GM18520 (cell line): ENCODE measurements around the gene MAL.
A peak's percentile ranks its signal among the peaks of the same experiment; 100 is the strongest.

Experiments used
- ATAC-seq: cut with Tn5 transposase; IDR thresholded peaks from one replicate; pipeline ENCODE4 v1.9.1; 2021; ENCODE audit not compliant: unreplicated experiment

Gene MAL

DNA sequence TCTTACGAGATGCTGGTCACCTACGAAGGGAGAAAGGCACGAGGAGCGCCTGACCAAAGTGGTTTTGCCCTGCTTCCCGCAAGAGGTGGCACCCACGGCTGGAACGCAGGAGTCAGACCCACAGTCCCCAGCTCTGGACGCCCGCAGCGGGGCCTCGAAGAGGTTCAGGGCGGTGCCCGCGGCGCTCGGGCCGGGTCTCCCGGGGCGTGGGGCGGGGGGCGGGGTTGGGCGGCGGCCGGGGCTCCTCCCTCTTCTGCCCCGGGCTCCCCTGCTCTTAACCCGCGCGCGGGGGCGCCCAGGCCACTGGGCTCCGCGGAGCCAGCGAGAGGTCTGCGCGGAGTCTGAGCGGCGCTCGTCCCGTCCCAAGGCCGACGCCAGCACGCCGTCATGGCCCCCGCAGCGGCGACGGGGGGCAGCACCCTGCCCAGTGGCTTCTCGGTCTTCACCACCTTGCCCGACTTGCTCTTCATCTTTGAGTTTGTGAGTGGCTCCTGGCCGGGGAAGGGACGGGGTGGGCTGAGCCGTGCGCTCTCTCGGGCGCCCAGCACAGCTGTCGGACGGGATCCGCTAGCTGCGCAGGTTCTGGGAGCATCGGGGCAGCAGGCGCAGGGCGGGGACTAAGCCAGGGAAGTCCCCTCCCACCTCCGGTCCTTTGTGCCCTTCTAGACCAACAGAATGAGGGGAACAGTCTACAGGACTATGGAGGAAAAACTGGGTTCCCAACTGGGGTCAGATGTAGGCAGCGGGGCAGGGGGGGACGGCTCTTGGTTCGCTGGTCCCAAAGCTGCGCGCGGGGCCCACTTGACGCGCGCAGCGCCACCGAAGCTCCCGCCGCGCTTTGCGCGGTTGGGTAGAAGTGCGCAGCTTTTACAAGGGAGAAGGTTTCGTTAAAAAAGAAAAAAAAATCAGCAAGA, at the start of gene MAL:
TSS of gene MAL (plus strand) at position 303 of the 914 bp plus-strand sequence. CDS start at position 388, 85 bp downstream.
- ATAC-seq = no peak

DNA sequence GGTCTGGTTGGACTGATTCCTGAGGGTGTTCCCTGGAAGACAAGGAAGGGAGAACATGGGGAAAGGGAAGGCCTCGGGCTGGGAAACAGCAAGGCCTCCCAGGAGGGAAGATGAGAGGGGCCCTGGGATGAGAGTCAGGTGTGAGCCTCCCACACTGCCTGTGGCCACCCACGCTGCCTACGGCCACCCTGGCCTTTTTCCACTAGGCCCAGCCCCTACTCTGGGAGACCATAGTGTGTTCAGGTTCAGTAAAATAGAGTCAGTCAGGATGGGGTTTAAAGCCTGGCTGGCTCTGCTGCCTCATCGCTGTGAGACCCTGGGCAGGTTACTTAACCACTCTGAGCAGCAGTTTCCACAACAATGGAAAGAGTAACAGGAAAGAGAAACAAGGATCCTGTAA, 47.7 kb upstream of the MAL start:
- ATAC-seq = no peak

DNA sequence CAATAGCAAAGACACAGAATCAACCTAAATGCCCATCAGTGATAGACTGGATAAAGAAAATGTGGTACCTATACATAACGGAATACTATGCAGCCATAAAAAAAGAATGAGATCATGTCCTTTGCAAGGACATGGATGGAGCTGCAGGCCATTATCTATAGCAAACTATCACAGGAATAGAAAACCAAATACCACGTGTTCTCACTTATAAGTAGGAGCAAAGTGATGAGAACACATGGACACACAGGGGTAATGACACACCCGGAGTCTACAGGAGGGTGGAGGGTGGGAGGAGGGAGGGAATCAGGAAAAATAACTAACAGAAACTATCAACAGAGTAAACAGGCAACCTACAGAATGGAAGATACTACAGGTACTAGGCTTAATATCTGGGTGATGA, 46.6 kb upstream of the MAL start:
- ATAC-seq = no peak

DNA sequence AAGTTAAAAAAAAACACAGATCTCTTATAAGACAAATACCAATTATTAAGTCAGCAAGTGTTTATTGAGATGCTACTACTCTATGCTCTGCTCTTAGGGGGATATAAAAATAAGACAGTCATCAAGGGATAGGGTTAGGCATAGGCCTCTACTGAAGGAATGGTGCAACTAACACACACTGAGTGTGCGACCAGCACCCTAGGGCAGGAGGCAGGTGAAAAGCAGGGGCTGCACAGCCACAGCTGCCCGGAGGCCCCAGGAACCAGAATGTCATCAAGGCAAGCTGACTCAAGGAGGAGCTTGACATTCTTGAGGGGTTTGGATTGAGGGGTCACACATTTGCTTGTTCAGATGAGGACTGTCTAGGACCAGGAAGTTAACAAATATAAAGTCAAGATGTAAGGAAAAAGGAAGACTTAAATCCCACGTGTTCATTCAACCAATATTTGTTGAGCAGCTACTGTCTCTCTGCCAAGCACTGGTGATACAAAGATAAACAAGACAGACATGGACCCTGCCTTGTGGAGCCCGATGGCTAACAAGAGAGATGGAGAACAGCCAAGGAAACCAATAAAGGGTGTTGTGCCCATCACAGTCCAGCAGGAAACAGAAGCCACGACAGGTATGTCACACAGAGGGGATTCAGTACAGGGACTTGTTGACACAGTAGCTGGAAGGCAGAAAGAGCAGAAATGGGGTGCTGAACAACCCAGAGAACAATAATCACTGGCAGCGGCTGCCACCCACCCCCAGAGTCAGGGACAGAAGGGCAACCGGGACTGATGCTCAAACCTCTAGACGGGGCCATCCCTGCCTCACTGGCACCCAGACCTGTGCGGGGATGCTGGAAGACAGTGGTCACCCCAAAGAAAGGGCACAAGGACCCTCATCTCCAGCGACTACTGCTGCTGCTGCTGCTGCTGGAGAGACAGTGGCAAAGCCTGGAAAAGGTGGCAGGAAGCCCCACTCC, 45.8 kb upstream of the MAL start:
- ATAC-seq = no peak

DNA sequence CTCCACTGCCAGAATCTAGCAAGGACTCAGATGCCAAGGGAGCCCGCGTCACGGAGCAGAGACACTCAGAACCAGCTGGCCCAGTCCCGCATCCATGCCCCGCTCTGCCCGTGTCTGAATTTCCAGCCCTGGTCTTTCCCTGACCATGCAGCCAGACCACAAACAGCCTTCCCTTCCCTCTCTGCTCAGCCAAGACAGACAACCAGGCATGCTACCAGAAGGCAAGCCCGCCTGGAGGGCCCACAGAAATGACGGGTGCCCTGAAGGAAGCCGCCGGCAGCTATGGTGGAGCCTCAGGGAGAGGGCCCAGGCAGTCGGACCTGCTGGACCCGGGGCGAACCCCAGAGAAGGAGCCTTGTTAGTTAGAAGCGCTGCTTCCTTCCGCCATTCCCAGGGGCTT, 45.1 kb upstream of the MAL start:
- ATAC-seq = no peak

DNA sequence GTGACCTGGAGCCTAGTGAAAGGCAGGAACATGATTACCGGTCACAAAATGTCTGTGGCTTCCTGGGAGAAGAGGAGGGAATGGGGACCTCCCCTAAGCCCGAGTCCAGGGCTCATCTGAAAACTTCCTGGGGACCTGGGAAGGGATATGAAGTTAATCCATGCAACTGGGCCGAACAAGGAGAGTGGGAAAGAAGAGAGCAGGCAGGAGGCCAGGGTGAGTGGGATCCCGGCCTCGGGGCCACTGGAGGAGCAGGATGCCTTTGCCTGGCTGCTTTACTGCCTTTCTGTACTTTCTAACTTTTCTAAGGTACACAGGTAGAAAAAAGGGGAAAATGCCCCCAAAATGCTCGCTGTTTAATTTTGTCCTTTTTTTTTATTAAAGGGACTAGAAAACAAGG, 43.4 kb upstream of the MAL start:
- ATAC-seq = no peak

DNA sequence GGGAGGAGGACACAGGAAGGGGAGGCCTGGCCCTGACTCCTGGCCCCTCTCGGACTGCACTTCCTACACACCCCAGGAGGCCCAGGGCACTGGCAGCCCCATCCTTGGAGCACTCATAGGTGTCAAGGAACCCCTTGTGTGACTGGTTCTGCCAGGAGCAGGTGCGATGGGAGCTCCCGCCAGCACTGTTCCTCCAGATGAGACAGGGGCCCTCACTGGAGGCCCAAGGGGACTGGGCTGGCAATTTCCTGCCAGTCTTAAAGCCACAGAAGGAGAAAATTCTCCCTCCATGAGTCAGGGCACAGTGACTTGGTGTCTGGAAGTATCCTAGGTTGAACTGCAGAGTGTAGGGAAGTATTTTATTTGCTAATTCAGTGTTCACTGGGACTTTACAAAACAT, 42.8 kb upstream of the MAL start:
- ATAC-seq = no peak

DNA sequence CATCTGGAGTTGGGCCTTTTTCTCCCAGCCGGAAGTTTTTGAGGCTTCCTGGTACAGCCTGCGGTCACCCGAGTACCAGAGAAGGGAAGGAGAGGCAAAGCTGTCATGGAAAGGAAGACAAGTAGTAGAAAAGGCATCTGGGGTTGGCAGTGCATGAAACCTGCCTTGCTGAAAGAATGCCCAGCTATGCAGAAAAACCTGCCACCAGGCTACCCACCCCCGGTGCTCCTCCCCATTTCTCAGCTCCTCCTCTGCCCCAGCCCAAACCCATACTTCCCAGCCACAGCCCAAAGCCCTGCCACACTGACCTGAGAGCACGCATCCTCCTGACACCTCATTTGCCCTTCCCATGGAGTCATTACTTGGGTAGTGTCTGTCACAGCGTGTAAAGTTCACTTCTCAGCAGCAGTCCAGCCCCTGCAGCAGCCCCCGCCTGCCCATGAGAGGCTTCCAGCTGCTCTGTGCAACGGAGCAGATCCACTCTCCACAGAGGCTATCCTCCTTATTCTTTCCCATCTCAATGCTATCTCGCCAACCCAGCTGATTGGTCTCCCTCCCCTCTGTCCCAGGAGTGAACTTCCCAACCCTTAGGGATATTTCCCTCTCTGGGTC, 40.4 kb upstream of the MAL start:
- ATAC-seq = no peak

DNA sequence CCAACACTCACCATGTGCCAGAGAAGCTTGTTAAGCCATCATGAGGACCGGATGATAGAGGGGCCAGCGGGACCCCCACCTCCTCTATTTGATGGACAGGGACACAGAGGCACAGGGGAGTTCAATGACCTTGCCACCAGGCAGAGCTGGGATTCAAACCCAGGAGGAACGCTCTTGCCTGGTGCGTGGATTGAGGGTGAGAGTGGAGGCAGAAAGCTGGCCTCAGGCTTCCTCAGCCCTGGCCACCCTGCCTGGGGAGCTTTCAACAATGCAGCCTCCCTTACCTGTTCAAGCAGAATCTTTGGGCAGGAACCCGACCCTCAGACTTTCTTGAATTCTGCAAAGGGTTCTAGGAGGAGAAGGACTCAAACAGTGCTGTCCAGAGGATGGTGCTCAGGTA, 39.9 kb upstream of the MAL start:
- ATAC-seq = no peak

DNA sequence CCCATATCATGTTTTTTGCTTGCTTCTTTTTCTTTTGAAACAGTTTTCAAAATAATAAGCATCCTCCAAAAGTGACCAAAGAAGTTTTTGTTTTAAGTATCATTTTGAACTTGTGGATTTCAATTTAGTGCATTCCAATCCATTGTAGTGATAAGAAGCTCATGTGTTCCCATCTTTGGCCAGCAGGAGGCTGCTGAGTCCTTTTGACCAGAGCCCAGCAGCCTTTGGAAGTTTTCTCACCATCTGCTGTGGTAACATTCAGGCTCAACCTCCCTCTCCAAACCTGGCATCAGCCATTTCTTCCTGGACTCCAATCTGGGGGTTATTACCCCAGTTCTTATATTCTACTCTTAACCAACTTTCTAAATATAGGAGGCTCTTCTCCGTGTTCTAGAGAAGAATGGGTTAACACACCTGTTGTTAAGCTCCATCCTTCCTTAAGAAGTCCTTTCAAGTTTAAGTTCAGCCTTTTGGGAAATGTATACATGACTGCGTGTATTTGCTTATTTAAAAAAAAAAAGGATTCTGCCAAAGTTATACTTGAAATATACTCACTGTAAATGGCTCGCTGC, 39.0 kb upstream of the MAL start:
- peak; percentile 58 for ATAC-seq

DNA sequence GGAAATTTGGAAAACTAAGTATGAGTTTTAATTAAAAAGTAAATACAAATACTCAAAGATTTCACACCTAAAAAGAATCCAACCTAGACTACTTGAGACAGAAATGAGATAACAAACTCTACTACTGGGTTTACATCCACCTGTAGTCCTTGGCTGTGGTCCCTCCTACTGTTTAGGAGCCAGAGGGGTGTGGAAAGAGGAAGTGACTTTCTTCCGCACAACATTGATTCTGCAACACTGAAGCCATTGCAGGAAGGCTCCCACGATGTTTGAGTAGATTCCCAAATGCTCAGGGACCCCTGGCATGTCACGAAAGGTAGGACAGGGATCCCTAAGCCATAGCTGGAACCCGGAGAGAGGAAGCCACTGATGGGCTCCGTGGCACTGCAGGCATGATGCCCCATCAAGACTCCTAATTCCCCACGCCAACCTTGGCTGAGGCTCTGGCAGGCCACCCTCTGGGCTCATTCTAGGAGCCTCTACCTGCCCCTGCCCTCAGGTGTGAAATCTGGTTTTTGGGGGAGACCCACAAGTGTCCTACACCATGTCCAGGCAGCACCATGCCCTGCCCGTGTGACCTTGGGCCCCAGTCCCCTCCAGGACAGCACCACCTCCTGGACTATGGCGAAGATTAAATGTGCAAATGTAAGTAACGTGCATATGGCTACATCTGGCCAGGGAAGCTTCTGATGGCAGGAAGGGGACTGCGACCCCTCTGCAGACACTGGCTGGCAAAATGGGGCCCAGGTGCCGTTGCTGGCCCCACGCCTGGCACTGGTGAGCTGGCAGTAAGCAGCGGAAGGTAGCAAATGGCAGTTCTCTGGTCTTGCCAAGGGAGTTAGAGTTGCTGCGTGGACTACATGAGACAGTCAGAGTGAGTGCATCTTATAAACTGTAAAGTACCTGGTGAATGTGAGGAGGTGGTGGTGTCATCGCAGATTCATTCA, 38.2 kb upstream of the MAL start:
- ATAC-seq = no peak

DNA sequence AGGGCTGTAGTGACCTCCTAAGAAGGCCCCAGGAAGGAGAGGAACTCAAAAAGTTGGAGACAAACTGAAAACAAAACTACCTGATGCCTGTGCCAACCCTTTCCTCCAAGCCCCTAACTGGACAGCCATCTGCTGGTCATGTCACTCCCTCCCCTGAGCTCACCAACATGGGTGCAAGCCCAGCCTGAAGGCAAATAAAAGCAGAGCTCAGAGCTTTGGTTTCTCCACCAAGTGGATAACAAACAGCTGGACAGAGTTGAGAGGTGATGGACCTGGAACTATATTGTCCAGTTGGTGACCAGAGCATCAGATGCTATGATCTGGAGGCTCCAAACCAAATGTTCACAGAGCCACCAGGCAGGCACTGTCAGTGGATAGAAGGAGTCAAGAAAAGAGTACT, 34.6 kb upstream of the MAL start:
- ATAC-seq = no peak

DNA sequence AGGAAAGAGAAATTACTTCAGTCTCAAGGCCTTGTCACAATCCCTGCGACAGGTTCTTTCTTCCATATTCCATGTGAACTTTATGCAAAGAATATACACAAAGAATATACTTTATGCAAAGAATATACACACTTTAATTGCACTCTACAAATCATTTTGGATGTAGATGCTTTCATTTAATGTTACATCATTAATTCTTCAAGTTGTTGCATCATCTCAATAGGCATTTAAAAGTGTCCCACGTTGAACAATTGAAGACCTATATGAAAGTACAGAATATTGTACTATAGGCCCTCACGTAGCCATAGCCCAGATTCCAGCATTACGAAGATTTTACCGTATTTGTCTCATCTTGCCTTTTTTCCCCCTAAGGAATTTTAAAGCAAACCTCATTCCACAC, 33.1 kb upstream of the MAL start:
- no peak for ATAC-seq

DNA sequence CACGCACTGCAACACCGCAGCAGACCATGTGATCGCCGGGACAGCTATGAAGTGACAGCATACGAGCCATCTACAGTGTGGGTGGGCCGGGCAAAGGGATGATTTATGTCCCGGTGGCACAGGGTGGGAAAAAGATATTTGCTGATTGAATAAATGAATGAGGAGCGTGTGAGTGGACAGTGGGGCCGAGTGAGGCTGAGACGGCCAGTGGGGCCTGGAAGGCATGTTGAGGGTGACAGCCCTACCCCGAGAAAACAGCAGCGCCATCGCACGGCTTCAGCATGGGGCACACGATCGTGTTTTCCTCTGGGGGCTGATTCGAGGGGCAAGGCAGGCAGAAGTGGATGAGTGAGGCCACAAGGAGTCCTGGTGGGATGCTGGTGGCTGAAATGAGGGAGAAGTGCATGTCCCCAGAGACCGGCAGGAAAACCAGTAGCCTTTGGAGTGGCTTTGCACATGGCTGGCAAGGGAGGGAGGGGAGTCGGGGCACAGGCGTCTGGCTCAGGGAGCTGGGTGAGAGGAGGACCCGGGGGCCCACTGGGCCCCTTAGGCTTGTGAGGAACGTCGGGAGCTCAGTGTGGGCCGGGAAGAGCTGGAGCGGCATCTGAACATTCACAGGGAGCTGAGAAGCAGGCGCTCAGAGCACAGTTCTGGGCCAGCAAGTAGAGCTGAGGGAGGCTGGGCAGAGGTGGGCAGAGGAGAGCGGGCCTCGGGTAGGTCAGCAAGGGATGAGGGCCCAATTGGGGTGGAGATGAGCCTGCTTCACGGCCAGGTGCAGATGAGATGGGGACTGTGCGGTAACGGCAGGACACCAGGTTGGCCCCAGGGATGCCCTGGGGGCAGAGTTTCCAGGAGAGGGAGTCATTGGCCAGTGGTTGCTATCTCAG, 32.1 kb upstream of the MAL start:
- ATAC-seq = no peak

DNA sequence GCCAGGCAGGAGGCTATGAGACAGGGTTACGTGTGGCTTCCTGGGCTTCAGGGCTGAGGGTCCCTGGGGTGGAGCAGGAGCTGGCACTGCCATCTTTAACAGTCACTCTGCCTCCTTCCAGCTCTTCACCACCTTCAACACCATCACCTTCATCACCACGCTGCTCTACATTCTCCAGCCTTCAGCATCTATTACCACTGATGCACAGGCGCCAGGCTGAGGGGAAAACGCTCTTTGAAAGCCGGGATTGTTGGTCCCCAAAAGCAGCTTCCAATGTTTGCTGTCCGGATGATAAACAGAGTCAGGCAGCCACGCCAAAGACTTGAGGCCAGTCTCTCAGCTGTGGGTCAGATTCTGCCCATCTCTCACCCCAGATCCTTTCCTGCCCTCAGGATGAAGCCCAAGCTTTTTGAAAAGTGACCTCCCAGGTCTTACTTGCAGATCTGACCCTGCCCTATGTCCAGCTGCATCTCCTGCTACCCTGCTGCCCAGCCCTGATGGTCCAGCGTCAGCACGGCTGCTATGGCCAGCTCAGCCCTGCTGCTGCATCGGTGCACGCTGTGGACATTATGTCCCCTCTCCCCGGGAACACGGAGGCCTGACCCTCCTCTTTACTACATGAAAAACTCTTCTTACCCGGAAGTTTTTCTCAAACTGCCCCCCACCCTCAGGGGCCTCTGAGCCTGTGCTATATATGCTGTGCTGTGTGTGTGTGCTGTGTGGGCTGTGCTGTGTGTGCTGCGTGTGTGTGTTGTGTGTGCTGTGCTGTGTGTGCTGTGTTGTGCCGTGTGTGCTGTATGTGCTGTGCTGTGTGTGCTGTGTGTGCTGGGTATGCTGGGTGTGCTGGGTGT, 31.2 kb upstream of the MAL start:
- no peak for ATAC-seq

DNA sequence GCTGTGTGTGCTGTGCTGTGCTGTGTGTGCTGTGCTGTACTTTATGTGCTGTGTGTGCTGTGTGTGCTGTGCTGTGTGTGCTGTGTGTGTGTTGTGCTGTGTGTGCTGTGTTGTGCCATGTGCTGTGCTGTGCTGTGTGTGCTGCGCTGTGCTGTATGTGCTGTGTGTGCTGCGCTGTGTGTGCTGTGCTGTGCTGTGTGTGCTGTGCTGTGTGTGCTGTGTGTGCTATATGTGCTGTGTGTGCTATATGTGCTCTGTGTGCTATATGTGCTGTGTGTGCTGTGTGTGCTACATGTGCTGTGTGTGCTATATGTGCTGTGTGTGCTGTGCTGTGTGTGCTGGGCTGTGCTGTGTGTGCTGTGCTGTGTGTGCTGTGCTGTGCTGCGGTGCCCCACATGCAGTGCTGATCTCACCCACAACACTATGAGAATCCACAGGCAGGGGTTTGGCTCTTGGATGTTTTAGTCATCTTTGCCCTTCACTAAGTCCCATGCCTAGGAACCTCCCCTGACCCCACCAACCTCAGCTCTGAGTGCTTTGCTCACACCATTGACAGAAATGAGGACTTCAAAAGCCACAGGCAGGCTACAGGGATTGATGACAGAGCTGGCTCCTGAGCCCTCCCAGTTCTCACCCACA, 30.5 kb upstream of the MAL start:
- ATAC-seq = no peak

DNA sequence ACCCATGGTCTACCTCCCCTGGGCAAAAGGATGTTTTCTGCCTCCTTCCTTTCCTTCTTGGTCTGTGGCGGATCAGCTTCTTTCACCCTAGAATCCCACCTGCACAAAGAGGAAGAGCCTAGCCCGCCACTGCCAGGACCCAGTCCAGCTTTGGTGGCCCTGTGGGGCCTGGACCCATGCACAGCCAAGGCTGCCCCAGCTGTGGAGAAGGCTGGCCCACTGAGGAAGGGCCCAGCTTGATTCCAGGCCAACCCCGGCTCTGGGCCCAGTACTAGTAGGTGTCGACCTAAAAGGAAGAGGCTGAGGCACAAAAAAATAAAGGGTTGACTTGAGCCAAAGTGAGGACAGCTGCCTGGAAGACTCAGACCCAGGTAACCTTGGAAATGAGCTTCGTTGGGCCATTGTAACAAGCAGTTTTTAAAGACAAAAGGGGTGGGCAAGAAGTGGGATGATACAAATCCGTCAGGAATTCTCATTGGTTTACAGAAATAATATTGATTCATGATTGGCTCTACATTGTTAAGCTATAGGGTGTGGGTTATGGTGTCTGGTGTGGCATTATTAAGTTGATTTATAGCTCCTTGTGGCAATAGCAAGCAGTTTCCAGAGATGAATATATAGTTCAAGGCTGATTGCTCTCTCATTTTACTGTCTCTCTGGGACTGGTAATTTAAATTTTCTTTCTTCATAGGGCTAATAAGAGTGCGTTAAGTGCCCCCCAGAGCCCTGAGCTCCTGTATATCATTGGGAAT, 29.8 kb upstream of the MAL start:
- ATAC-seq = no peak
